NT2/D1 (cell line): Measurements from ENCODE around the gene DELE1.
A peak's percentile ranks its signal among the peaks of the same experiment; 100 is the strongest.

Experiments
- DNase-seq: peaks from one replicate; pipeline ENCODE4 v3.0.0-alpha.2; 2011; ENCODE audit warnings: low read depth, low spot score
- H3K27me3 ChIP-seq: 2 replicates; pipeline ENCODE4 v1.6.0; 2011; ENCODE audit warnings: mild to moderate bottlenecking; ENCODE audit not compliant: insufficient read length, insufficient read depth
- H3K36me3 ChIP-seq: 2 replicates; pipeline ENCODE4 v1.6.1; 2011; ENCODE audit warnings: mild to moderate bottlenecking, low read length, mixed read lengths; ENCODE audit not compliant: insufficient read depth, insufficient read length
- H3K4me1 ChIP-seq: 2 replicates; pipeline ENCODE4 v1.5.1; 2011; ENCODE audit not compliant: insufficient read depth, insufficient read length
- H3K4me3 ChIP-seq: 2 replicates; pipeline ENCODE4 v1.5.1; 2011; ENCODE audit warnings: low read depth; ENCODE audit not compliant: insufficient read length
- H3K9ac ChIP-seq: 2 replicates; pipeline ENCODE4 v1.6.0; 2011; ENCODE audit warnings: low read depth; ENCODE audit not compliant: insufficient read length
- H3K9me3 ChIP-seq: 2 replicates; pipeline ENCODE4 v1.5.1; 2011; ENCODE audit warnings: mild to moderate bottlenecking, low read length; ENCODE audit not compliant: insufficient read depth
- SUZ12 ChIP-seq: IDR thresholded peaks from 2 replicates; pipeline ENCODE4 v1.6.1; 2011; ENCODE audit not compliant: insufficient read length, insufficient read depth; ENCODE audit errors: extremely low read depth
- YY1 ChIP-seq: IDR thresholded peaks from 2 replicates; pipeline ENCODE4 v1.6.1; 2011; ENCODE audit not compliant: insufficient read length, insufficient read depth
- ZNF274 ChIP-seq: IDR thresholded peaks from 2 replicates; pipeline ENCODE4 v1.6.1; 2011; ENCODE audit warnings: mild to moderate bottlenecking, low read depth, low read length

DELE1 gene

GRCh38 chr5:141952020-141952419 lies 28.3 kb downstream of the DELE1 start:
- H3K9me3 ChIP-seq, result no peaks in the 10 kb centered on the region
- DNase-seq, result no peak
- H3K4me3 ChIP-seq, result no peak overlapping the region
- TF ChIP-seq YY1 (no peak), ZNF274 (no peak), SUZ12 (no peak)
- H3K27me3 ChIP-seq, result no peaks in the 10 kb centered on the region
- H3K9ac ChIP-seq, result no peak overlapping the region
- no peaks in the 10 kb centered on the region for H3K4me1 ChIP-seq
- H3K36me3 ChIP-seq, result no peaks in the 10 kb centered on the region

DNA sequence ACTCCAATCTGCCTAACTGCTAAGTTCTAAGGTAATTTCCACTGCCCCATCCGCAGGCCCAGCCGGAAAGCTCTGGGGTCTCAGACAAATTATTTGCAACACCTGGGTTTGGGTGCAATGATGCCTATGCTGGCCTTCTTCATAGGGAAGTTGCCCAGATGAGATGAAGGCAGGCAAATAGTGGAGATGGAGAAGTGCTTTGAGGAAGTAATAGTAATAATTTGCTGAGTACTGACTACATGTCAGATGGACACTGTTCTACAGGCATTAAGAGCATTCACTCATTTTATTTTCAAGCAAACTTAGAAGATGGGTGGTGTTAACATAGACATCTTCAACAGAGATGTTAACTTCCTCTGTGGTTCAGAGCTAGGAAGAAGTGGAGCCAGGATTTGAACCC lies 30.5 kb downstream of the DELE1 start:
- no peak for DNase-seq
- H3K4me1 ChIP-seq, result no peaks in the 10 kb centered on the region
- no peak for TF ChIP-seq ZNF274
- TF ChIP-seq YY1, result no peak
- TF ChIP-seq SUZ12, result no peak
- H3K9ac ChIP-seq, result no peak overlapping the region
- no peaks in the 10 kb centered on the region for H3K9me3 ChIP-seq
- no peak overlapping the region for H3K4me3 ChIP-seq
- no peaks in the 10 kb centered on the region for H3K36me3 ChIP-seq
- no peaks in the 10 kb centered on the region for H3K27me3 ChIP-seq

- Histone ChIP-seq H3K4me1 (peaks cover 7% of the 10 kb centered on the region), H3K9me3 (no peaks in the 10 kb centered on the region), H3K4me3 (no peak overlapping the region), H3K36me3 (no peaks in the 10 kb centered on the region), H3K9ac (no peak overlapping the region), H3K27me3 (no peaks in the 10 kb centered on the region)
- DNase-seq, result no peak
- no peak for TF ChIP-seq YY1
- no peak for TF ChIP-seq ZNF274
- no peak for TF ChIP-seq SUZ12
These were observed 33.8 kb downstream of the DELE1 start for GRCh38 chr5:141957367-141957996.

- H3K4me3 ChIP-seq, result no peak within 1 kb of the TSS
- TF ChIP-seq ZNF274 (no peak), SUZ12 (no peak), YY1 (no peak)
- no peaks in the 10 kb centered on the region for H3K36me3 ChIP-seq
- no peak within 1 kb of the TSS for H3K9ac ChIP-seq
- no peaks in the 10 kb centered on the region for H3K9me3 ChIP-seq
- H3K27me3 ChIP-seq, result no peaks in the 10 kb centered on the region
- DNase-seq, result no peak
- peaks cover 7% of the 10 kb centered on the region for H3K4me1 ChIP-seq
These were observed 34.4 kb downstream of the DELE1 start, which contains the start of gene PCDH12 for GRCh38 chr5:141958113-141958512. TSS of gene PCDH12 (minus strand) at chr5:141958202. CDS start at chr5:141957851, 351 bp downstream.

DNA sequence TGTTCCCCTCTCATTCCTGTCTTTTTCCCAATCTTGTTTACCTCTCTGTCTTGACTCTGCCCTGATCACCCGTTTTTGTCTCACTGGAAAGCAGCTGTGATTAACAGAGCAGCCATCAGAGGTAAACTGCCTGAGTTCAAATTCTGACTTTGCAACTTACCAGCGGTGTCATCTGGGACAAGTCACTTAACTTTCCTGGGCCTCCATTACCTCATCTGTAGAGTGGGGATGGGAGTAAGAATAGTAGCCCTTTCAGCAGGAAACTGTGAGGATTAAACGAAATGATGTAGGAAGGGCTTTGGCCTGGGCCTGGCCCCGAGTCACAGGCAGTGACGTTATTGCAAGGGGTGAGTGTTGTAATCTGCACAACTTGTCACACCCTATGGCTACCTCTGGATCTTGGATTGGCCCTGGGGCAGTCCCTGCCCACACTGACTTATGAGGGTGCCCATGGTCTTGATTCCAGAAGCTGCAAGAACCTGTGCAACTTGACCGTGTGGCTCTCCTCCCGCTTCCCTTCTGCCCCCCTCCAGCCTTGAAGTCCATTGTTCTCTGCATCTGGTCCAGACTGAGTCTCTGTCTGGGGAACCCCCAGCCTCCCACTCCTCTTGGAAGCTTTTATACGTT lies 35.0 kb downstream of the DELE1 start:
- no peak for DNase-seq
- H3K4me3 ChIP-seq, result no peak overlapping the region
- no peaks in the 10 kb centered on the region for H3K27me3 ChIP-seq
- H3K9ac ChIP-seq, result no peak overlapping the region
- peaks cover 7% of the 10 kb centered on the region for H3K4me1 ChIP-seq
- H3K36me3 ChIP-seq, result no peaks in the 10 kb centered on the region
- TF ChIP-seq ZNF274 (no peak), SUZ12 (no peak), YY1 (no peak)
- H3K9me3 ChIP-seq, result no peaks in the 10 kb centered on the region

DNA sequence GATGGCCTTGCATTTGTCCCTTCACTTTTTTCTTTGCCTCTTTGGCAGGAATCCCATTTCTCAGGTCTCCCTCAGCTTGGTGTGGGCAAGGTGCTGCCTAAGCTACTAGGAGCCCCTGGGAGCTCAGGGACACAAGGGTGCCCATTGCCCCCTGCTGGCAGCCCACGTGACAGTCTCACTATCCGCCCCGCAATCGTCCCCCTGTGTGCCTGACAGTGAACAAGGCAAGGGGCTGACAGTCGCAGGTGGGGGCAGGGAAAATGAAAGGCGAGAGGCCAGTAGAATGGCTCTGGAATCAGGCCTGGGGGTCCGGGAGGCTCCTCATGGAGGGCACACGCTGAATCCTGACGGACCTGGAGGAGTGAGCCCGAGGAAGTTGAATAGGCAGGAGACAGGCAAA lies 36.3 kb downstream of the DELE1 start:
- Histone ChIP-seq H3K4me3 (no peak overlapping the region), H3K36me3 (no peaks in the 10 kb centered on the region), H3K9me3 (no peaks in the 10 kb centered on the region), H3K27me3 (no peaks in the 10 kb centered on the region), H3K4me1 (peaks cover 7% of the 10 kb centered on the region), H3K9ac (no peak overlapping the region)
- DNase-seq, result no peak
- TF ChIP-seq SUZ12 (no peak), YY1 (no peak), ZNF274 (no peak)

DNA sequence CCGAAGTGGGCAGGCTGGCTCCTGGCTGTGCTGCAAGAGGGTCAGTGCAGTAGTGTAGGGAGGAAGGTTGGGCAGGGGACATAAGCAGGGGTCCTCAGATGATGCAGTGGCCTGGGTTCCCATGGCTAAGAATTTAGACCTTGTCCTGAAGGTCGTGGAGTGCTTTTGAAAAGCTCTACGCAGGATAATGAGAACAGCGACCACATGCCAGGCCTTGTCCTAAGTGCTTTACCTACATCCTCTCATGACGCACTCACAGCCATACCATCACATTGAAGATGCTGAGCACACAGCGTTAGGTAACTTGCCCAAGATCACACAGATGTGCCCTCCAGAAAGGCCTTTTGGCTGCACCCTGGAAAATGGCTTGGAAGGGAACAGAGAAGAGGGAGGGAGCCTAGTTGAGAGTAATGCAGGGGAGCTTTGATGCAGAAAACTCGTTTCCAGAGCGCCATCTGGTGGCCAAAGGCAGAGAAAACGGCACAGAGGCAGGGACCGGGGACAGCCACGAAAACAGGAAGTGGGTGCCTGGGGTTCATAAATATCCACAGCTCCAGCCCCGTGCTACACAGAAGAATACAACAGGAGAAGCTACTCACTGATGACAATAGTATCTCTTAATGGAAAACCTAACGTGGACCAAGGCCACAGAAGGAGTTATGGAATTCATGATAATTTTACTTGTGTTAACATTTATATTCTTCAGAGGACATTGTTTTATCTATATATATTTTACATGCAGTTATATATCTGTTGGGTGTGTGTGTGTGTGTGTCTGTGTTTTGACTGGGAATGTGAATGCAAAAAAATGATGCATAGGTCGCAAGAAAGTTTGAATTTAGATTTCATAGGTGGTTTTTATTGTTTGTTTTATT lies 37.0 kb downstream of the DELE1 start:
- peak overlapping the region; percentile 6 for H3K9ac ChIP-seq
- H3K4me1 ChIP-seq, result peaks cover 7% of the 10 kb centered on the region
- no peaks in the 10 kb centered on the region for H3K36me3 ChIP-seq
- no peak overlapping the region for H3K4me3 ChIP-seq
- DNase-seq, result peak; percentile 59
- H3K27me3 ChIP-seq, result no peaks in the 10 kb centered on the region
- H3K9me3 ChIP-seq, result no peaks in the 10 kb centered on the region
- TF ChIP-seq SUZ12 (no peak), ZNF274 (no peak), YY1 (no peak)
